Natural killer cell (primary cell): Measurements from ENCODE around the gene PKD2. TPM values are rescaled to one million over a fixed set of nuclear protein-coding genes. Genes with fewer than 3 reads are reported as not detected.

Experiments
- ATAC-seq, 3 donors: fragments of 150-1000 bp in 2 of 3; fragments of 200-7000 bp in 1 of 3; cut with Tn5 transposase; 1 replicate in 1 of 3; 2 replicates in 2 of 3; pipeline ENCODE4 v1.10.0; 2021; ENCODE audit warnings: mild to moderate bottlenecking in 2 of 3, moderate library complexity in 2 of 3
- DNase-seq, 2 donors: peaks; one replicate each; pipeline versions ENCODE4 v3.0.0 to v3.0.0-alpha.2; 2013 to 2021; ENCODE audit warnings: mixed read lengths in 1 of 2
- H3K27ac ChIP-seq: one replicate; pipeline ENCODE4 v1.5.1; 2013; ENCODE audit warnings: mild to moderate bottlenecking, low read length
- H3K27me3 ChIP-seq: one replicate; pipeline ENCODE4 v1.6.1; 2013; ENCODE audit warnings: low read length; ENCODE audit not compliant: control insufficient read depth, insufficient read depth
- H3K36me3 ChIP-seq: one replicate; pipeline ENCODE4 v1.6.1; 2013; ENCODE audit warnings: low read length; ENCODE audit not compliant: control insufficient read depth, insufficient read depth
- H3K4me1 ChIP-seq: one replicate; pipeline ENCODE4 v1.6.1; 2013; ENCODE audit warnings: low read length; ENCODE audit not compliant: control insufficient read depth, insufficient read depth
- H3K4me3 ChIP-seq: one replicate; pipeline ENCODE4 v1.5.1; 2013; ENCODE audit warnings: low read length
- H3K9me3 ChIP-seq: one replicate; pipeline ENCODE4 v1.6.1; 2013; ENCODE audit warnings: low read length; ENCODE audit not compliant: control insufficient read depth, insufficient read depth
- H3K27ac Mint-ChIP-seq, 2 donors: one replicate each; pipeline ENCODE4 v1.8.0; 2022; ENCODE audit warnings: mild to moderate bottlenecking in 2 of 2, mixed read lengths in 2 of 2, moderate library complexity in 1 of 2
- H3K27me3 Mint-ChIP-seq, 2 donors: one replicate each; pipeline ENCODE4 v1.8.0; 2022; ENCODE audit warnings: low read depth in 2 of 2, mixed read lengths in 2 of 2
- H3K36me3 Mint-ChIP-seq: one replicate; pipeline ENCODE4 v1.8.0; 2022; ENCODE audit warnings: mixed read lengths
- H3K4me1 Mint-ChIP-seq, 2 donors: one replicate each; pipeline ENCODE4 v1.8.0; 2022; ENCODE audit warnings: mixed read lengths in 2 of 2
- H3K4me3 Mint-ChIP-seq: one replicate; pipeline ENCODE4 v1.8.0; 2022; ENCODE audit warnings: mild to moderate bottlenecking, moderate library complexity, mixed read lengths
- H3K9me3 Mint-ChIP-seq, 2 donors: one replicate each; pipeline ENCODE4 v1.8.0; 2022; ENCODE audit warnings: mixed read lengths in 2 of 2
- CTCF ChIP-seq: fragments of 200-600 bp; IDR thresholded peaks from one replicate; pipeline ENCODE4 v1.8.0; 2022; ENCODE audit warnings: antibody characterized with exemption
- WGBS: methylation state at CpG from one replicate; pipeline ENCODE4 v1.1.7; 2013; ENCODE audit warnings: missing lambda C conversion rate; ENCODE audit not compliant: insufficient coverage; 5-methylcytosine and 5-hydroxymethylcytosine counted together
- intact Hi-C: fragments of 100-400 bp; cut with micrococcal nuclease; formaldehyde crosslinking; loops from one replicate; pipeline ENCODE4 v1.14.2; 2022
- total RNA-seq, 4 donors: library from RNA; stranded (reverse); fragments of 120-200 nt in 1 of 4; gene quantifications; one replicate each; pipeline versions ENCODE4 v1.2.3 to v1.2.4, GENCODE V29; 2013 to 2022

Gene PKD2
- total RNA-seq, 3 donors from 2014 or later (not counting 1 experiment from before 2014, with no cell fraction given): 6.7 to 9.7 (median 7.8) TPM

- H3K27ac Mint-ChIP-seq: no peak overlapping the region
- Histone ChIP-seq H3K27me3 (no peaks in the 10 kb centered on the region), H3K4me1 (no peaks in the 10 kb centered on the region), H3K36me3 (no peaks in the 10 kb centered on the region), H3K9me3 (no peaks in the 10 kb centered on the region), H3K4me3 (no peak overlapping the region), H3K27ac (no peak overlapping the region)
- H3K36me3 Mint-ChIP-seq: no peaks in the 10 kb centered on the region
- intact Hi-C loops: no loop called here
- H3K9me3 Mint-ChIP-seq: no peaks in the 10 kb centered on the region
- DNase-seq (no peak), ATAC-seq (no peak)
- 90% methylated on average over 21 of the region's 21 CpGs for WGBS
- H3K4me3 Mint-ChIP-seq: no peak overlapping the region
- H3K27me3 Mint-ChIP-seq: peaks cover 8 to 12% of the 10 kb centered on the region in 2 donors
- TF ChIP-seq CTCF: no peak
- no peaks in the 10 kb centered on the region for H3K4me1 Mint-ChIP-seq
Observed at GRCh38 chr4:87965501-87965975, 41.9 kb upstream of the PKD2 start.

- ATAC-seq: no peak
- WGBS: 92% methylated on average over 9 of the region's 9 CpGs
Observed at GRCh38 chr4:87966095-87966496, 41.3 kb upstream of the PKD2 start.

GRCh38 chr4:87967193-87967592, 40.2 kb upstream of the PKD2 start:
- no peak overlapping the region for H3K4me3 Mint-ChIP-seq
- H3K27me3 Mint-ChIP-seq: peaks cover 16 to 26% of the 10 kb centered on the region in 2 donors
- no peaks in the 10 kb centered on the region for H3K4me1 ChIP-seq
- DNase-seq (no peak), ATAC-seq (no peak)
- H3K9me3 ChIP-seq: no peaks in the 10 kb centered on the region
- H3K4me3 ChIP-seq: no peak overlapping the region
- 85% methylated on average over 8 of the region's 8 CpGs for WGBS
- peaks cover 3% of the 10 kb centered on the region for H3K27me3 ChIP-seq
- H3K27ac ChIP-seq: no peak overlapping the region
- TF ChIP-seq CTCF: no peak
- no peaks in the 10 kb centered on the region for H3K9me3 Mint-ChIP-seq
- H3K4me1 Mint-ChIP-seq: no peaks in the 10 kb centered on the region
- intact Hi-C loops: no loop called here
- H3K27ac Mint-ChIP-seq: no peak overlapping the region
- H3K36me3 Mint-ChIP-seq: no peaks in the 10 kb centered on the region
- H3K36me3 ChIP-seq: no peaks in the 10 kb centered on the region

More at GRCh38 chr4:87966095-87966496, 41.3 kb upstream of the PKD2 start:
- Histone ChIP-seq H3K27ac (no peak overlapping the region), H3K9me3 (no peaks in the 10 kb centered on the region), H3K4me1 (no peaks in the 10 kb centered on the region), H3K36me3 (no peaks in the 10 kb centered on the region), H3K27me3 (no peaks in the 10 kb centered on the region), H3K4me3 (no peak overlapping the region)
- H3K27ac Mint-ChIP-seq: no peak overlapping the region
- H3K4me3 Mint-ChIP-seq: no peak overlapping the region
- intact Hi-C loops: no loop called here
- H3K9me3 Mint-ChIP-seq: no peaks in the 10 kb centered on the region
- peaks cover 10 to 16% of the 10 kb centered on the region in 2 donors for H3K27me3 Mint-ChIP-seq
- no peak for TF ChIP-seq CTCF
- DNase-seq: no peak
- H3K36me3 Mint-ChIP-seq: no peaks in the 10 kb centered on the region
- no peaks in the 10 kb centered on the region for H3K4me1 Mint-ChIP-seq

DNA sequence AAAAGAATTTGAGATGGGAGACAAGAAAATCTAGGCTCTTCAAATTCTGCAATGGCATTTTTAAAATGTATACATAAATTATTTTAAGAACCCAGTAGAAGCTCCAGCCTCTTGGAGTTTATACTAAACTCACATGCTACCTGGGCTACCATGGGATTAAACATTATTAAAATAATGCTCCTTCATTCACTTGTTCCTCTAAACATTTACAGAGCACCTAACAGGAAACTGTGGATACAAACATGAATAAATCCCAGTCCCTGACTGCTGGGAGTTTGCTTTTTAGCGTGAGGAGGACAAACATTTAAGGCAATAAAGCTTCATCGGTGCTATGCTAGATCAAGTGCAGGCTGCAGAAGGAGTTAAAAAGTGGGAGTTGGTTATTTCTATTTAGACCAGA, 37.3 kb upstream of the PKD2 start:
- 83% methylated on average over 2 of the region's 2 CpGs for WGBS

More for the DNA sequence above, 37.3 kb upstream of the PKD2 start:
- H3K27me3 ChIP-seq: peaks cover 17% of the 10 kb centered on the region
- Mint-ChIP-seq H3K36me3 (no peaks in the 10 kb centered on the region), H3K27me3 (peaks cover 26 to 47% of the 10 kb centered on the region in 2 donors), H3K27ac (no peak overlapping the region), H3K4me1 (peaks cover under 1% of the 10 kb centered on the region in 2 donors), H3K4me3 (no peak overlapping the region), H3K9me3 (no peaks in the 10 kb centered on the region)
- no peaks in the 10 kb centered on the region for H3K9me3 ChIP-seq
- no peaks in the 10 kb centered on the region for H3K36me3 ChIP-seq
- TF ChIP-seq CTCF: no peak
- ATAC-seq (no peak), DNase-seq (no peak)
- H3K4me3 ChIP-seq: no peak overlapping the region
- no peak overlapping the region for H3K27ac ChIP-seq
- no peaks in the 10 kb centered on the region for H3K4me1 ChIP-seq
- intact Hi-C loops: no loop called here
